Smooth muscle cell (in vitro differentiated cells): ENCODE data around the gene GJD2. TPM values are rescaled to one million over a fixed set of nuclear protein-coding genes. Genes with fewer than 3 reads are reported as not detected.

Source experiments
- DNase-seq: peaks from one replicate; lab custom pipeline; 2025; ENCODE audit not compliant: unreplicated experiment; lab: John Stamatoyannopoulos, UW
- H2AFZ ChIP-seq: fragments of 200-600 bp; sonication (generic); 2 replicates; pipeline ENCODE4 v1.6.0; 2016; ENCODE audit warnings: antibody characterized with exemption, low read depth, mild to moderate bottlenecking
- H3F3A ChIP-seq: fragments of 200-600 bp; sonication (generic); 2 replicates; pipeline ENCODE4 v1.6.0; 2017; ENCODE audit warnings: antibody characterized with exemption, low read depth
- H3K27ac ChIP-seq: fragments of 200-600 bp; sonication (generic); 2 replicates; pipeline ENCODE4 v1.5.1; 2016; ENCODE audit warnings: low read depth, mild to moderate bottlenecking
- H3K27me3 ChIP-seq: fragments of 200-600 bp; sonication (generic); 2 replicates; pipeline ENCODE4 v1.6.1; 2016; ENCODE audit warnings: low read depth, mild to moderate bottlenecking
- H3K36me3 ChIP-seq: fragments of 200-600 bp; sonication (generic); 2 replicates; pipeline ENCODE4 v1.5.1; 2016; ENCODE audit warnings: low read depth
- H3K4me1 ChIP-seq: fragments of 200-600 bp; sonication (generic); 2 replicates; pipeline ENCODE4 v1.5.1; 2016; ENCODE audit warnings: low read depth
- H3K4me2 ChIP-seq: fragments of 200-600 bp; sonication (generic); 2 replicates; pipeline ENCODE4 v1.6.0; 2016; ENCODE audit warnings: mild to moderate bottlenecking
- H3K4me3 ChIP-seq: fragments of 200-600 bp; sonication (generic); 2 replicates; pipeline ENCODE4 v1.5.1; 2016; ENCODE audit warnings: mild to moderate bottlenecking
- H3K79me2 ChIP-seq: fragments of 200-600 bp; sonication (generic); 2 replicates; pipeline ENCODE4 v1.6.0; 2016; ENCODE audit warnings: low read depth, mild to moderate bottlenecking
- H3K9ac ChIP-seq: fragments of 200-600 bp; sonication (generic); 2 replicates; pipeline ENCODE4 v1.6.0; 2016; ENCODE audit warnings: low read depth
- H3K9me3 ChIP-seq: fragments of 200-600 bp; sonication (generic); replicated peaks from 2 replicates; pipeline ENCODE4 v1.5.1; 2016; ENCODE audit warnings: low read depth
- H4K20me1 ChIP-seq: fragments of 200-600 bp; sonication (generic); 2 replicates; pipeline ENCODE4 v1.6.0; 2016; ENCODE audit warnings: low read depth
- CTCF ChIP-seq: fragments of 200-600 bp; sonication (generic); IDR thresholded peaks from 2 replicates; pipeline ENCODE4 v1.5.1; 2017; ENCODE audit warnings: borderline replicate concordance, mild to moderate bottlenecking, antibody characterized with exemption; ENCODE audit not compliant: insufficient read depth, poor library complexity, severe bottlenecking
- WGBS: methylation state at CpG from one replicate; pipeline ENCODE4 v1.1.7; 2016; ENCODE audit warnings: low lambda C conversion rate; 5-methylcytosine and 5-hydroxymethylcytosine counted together
- polyA plus RNA-seq: library from polyadenylated mRNA; unstranded; fragments of >200 nt; fragmentation: Nextera tagmentation; extraction: Ambion mirVana; gene quantifications from 2 replicates; pipeline ENCODE4 v1.2.1, GENCODE V29; 2016
- total RNA-seq: library from RNA; depleted of rRNA; stranded (reverse); fragments of >200 nt; gene quantifications from 2 replicates; pipeline ENCODE4 v1.2.3, GENCODE V29; 2014

GJD2 gene
- total and polyA plus RNA-seq, 2 experiments from 2014 or later, result not detected

- WGBS, result 100% methylated on average over 1 of the region's 1 CpG
- H3K4me1 ChIP-seq, result peaks cover 10% of the 10 kb centered on the region
These were observed 30.3 kb downstream of the GJD2 start for GRCh38 chr15:34724481-34724880.

GRCh38 chr15:34722439-34722836, 32.4 kb downstream of the GJD2 start:
- Histone ChIP-seq H3F3A (peaks cover 7% of the 10 kb centered on the region), H3K9me3 (no peaks in the 10 kb centered on the region), H3K27me3 (no peaks in the 10 kb centered on the region), H2AFZ (peak overlapping the region; percentile 75), H3K79me2 (no peaks in the 10 kb centered on the region), H3K4me2 (peak overlapping the region; percentile 88), H3K9ac (no peak overlapping the region), H3K4me3 (peak overlapping the region; percentile 39), H3K27ac (peak overlapping the region; percentile 63), H3K4me1 (peaks cover 10% of the 10 kb centered on the region), H4K20me1 (no peaks in the 10 kb centered on the region), H3K36me3 (no peaks in the 10 kb centered on the region)
- WGBS, result under 1% methylated on average over 4 of the region's 4 CpGs
- TF ChIP-seq CTCF, result no peak
- no peak for DNase-seq

More at GRCh38 chr15:34724481-34724880, 30.3 kb downstream of the GJD2 start:
- Histone ChIP-seq H3K27ac (no peak overlapping the region), H3K4me3 (no peak overlapping the region), H3K79me2 (no peaks in the 10 kb centered on the region), H2AFZ (no peak overlapping the region), H3K9ac (no peak overlapping the region), H3F3A (peaks cover 7% of the 10 kb centered on the region), H3K36me3 (no peaks in the 10 kb centered on the region), H3K27me3 (no peaks in the 10 kb centered on the region), H4K20me1 (no peaks in the 10 kb centered on the region), H3K9me3 (no peaks in the 10 kb centered on the region), H3K4me2 (no peak overlapping the region)
- TF ChIP-seq CTCF, result no peak
- no peak for DNase-seq

GRCh38 chr15:34721802-34722438, 32.9 kb downstream of the GJD2 start:
- Histone ChIP-seq H3K9ac (no peak overlapping the region), H3K9me3 (no peaks in the 10 kb centered on the region), H3K79me2 (no peaks in the 10 kb centered on the region), H3K4me3 (peak overlapping the region; percentile 39), H3K27me3 (no peaks in the 10 kb centered on the region), H2AFZ (peak overlapping the region; percentile 75), H4K20me1 (no peaks in the 10 kb centered on the region), H3F3A (peaks cover 7% of the 10 kb centered on the region), H3K4me2 (peak overlapping the region; percentile 88), H3K4me1 (peaks cover 10% of the 10 kb centered on the region), H3K36me3 (no peaks in the 10 kb centered on the region), H3K27ac (peak overlapping the region; percentile 63)
- no peak for TF ChIP-seq CTCF
- 3% methylated on average over 30 of the region's 30 CpGs for WGBS
- peak; percentile 18 for DNase-seq
